ENCODE data around the gene PDE9A.

DNA sequence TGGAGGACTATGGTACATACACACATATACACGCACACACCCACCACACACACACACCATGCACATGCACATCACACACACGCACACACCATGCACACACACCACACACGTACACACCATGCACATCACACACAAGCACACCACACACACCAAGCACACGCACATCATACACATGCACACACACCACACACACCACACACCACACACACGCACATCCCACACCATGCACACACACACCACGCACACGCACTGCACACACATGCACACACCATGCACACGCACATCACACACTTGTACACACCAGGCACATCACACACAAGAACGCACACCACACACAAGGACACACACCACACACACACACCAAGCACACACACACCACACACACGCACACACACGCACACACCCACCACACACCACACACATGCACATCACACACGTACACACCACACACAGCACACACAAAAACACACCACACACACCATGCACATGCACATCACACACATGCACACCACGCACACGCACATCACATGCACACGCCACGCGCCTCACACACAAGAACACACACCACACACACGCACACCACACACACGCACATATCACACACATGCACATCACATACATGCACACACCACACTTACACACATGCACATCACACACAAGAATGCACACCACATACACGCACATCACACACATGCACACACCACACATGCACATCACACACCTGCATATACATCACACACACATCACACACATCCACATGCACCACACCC is 9.2 kb downstream of the PDE9A start:
- TF ChIP-seq CTCF (IDR thresholded peaks at IDR 0.05; ENCODE audit: poor library complexity), result no peak
- no peak for TF ChIP-seq EZH2 (IDR thresholded peaks at IDR 0.05; ENCODE audit: borderline replicate concordance)
